ENCODE data around the gene BMPER.

Gene BMPER

DNA sequence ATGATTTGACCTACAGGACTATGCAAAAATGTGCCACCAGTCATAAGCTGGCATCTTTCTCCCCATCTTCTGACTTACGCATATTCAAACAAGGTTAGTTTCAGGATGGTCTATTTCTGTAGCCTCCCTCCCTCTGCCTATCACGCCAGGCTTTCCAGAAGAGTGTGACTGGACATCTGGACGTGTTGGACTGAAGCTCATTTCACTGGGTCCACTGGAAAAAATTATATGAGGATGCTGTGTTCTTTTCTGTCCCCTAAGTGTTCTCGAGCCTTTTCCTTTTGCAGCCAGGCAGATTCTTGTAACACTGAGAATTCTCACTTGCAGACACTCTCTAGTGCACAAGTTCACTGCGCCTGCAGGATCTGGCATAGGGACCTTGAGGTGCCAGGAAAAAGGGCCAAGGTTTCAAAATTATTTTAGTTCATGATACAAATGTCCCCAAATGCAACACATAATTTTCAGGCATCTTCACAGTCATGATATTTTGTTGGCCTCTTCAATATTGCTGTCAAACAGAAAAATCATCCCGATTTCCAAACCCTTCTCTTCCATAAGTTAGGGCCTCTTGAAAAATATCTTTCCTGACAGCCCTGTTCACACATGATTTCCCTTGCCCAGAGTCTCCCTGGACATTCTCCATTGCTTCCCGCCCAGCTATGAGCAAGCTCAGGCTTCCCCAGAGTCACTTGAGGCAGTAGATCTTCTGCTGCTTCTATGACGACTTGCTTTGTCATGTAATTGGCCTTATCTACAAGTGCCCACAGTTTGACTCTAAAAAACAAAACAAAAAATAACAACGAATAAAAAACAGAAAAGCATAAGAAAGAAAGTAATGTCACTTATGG is 170.4 kb downstream of the BMPER start:
- H3K4me1 ChIP-seq (ENCODE audit: control insufficient read depth, insufficient read depth, low read length, poor library complexity, severe bottlenecking) = no peaks in the 10 kb centered on the region
- no peak overlapping the region for H3K4me3 ChIP-seq (ENCODE audit: extremely low read depth, insufficient read depth, low read length, poor library complexity, severe bottlenecking)
- H3K36me3 ChIP-seq (ENCODE audit: control insufficient read depth, insufficient read depth, low read length) = peaks cover 59% of the 10 kb centered on the region
- no peaks in the 10 kb centered on the region for H3K9me3 ChIP-seq (ENCODE audit: control insufficient read depth, low read length)
- WGBS, 2 experiments (ENCODE audit: insufficient coverage in 2 of 2) = 94 to 95% methylated on average over 6 of the region's 9 CpGs
- H3K27ac ChIP-seq (ENCODE audit: low read depth, low read length, severe bottlenecking) = no peak overlapping the region

DNA sequence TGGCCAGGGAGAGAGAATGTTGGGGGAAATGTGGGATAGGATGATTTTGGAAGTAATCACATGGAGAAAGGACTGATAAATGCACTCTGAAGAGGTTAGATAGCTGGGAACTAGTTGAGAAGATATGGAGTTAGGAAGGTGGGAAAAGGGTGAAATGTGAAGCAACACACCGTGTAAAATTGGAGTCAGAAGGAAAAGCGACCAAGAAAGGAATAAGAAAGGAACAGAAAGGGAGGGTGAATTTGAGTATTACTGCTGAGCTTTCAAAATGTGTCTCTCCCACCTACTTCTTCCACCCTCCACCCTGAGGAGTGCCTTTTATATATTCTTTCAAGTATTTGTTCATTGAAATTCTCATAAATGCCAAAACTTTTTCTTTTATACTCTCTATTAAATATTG is 171.8 kb downstream of the BMPER start:
- H3K9me3 ChIP-seq (ENCODE audit: control insufficient read depth, low read length) = no peaks in the 10 kb centered on the region
- WGBS, 2 experiments (ENCODE audit: insufficient coverage in 2 of 2) = 85% methylated on average over 2 of the region's 2 CpGs; no CpG with 5 or more reads in 1 of the 2 experiments

DNA sequence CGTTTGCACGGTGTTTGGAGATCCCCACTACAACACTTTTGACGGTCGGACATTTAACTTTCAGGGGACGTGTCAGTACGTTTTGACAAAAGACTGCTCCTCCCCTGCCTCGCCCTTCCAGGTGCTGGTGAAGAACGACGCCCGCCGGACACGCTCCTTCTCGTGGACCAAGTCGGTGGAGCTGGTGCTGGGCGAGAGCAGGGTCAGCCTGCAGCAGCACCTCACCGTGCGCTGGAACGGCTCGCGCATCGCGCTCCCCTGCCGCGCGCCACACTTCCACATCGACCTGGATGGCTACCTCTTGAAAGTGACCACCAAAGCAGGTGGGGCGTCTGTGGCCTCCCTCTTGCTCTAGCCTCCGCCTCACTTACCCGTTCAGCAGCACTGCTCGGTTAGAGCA is 173.5 kb downstream of the BMPER start:
- Histone ChIP-seq H3K27ac (ENCODE audit: low read depth, low read length, severe bottlenecking) (no peak overlapping the region), H3K4me3 (ENCODE audit: extremely low read depth, insufficient read depth, low read length, poor library complexity, severe bottlenecking) (no peak overlapping the region), H3K9me3 (ENCODE audit: control insufficient read depth, low read length) (no peaks in the 10 kb centered on the region), H3K36me3 (ENCODE audit: control insufficient read depth, insufficient read depth, low read length) (peaks cover 72% of the 10 kb centered on the region), H3K4me1 (ENCODE audit: control insufficient read depth, insufficient read depth, low read length, poor library complexity, severe bottlenecking) (no peaks in the 10 kb centered on the region)
- WGBS, 2 experiments (ENCODE audit: insufficient coverage in 2 of 2) = 97% methylated on average over 29 to 30 of the region's 30 CpGs

More for the DNA sequence above, 171.8 kb downstream of the BMPER start:
- Histone ChIP-seq H3K4me3 (ENCODE audit: extremely low read depth, insufficient read depth, low read length, poor library complexity, severe bottlenecking) (no peak overlapping the region), H3K36me3 (ENCODE audit: control insufficient read depth, insufficient read depth, low read length) (peaks cover 61% of the 10 kb centered on the region), H3K27ac (ENCODE audit: low read depth, low read length, severe bottlenecking) (no peak overlapping the region), H3K4me1 (ENCODE audit: control insufficient read depth, insufficient read depth, low read length, poor library complexity, severe bottlenecking) (no peaks in the 10 kb centered on the region)

DNA sequence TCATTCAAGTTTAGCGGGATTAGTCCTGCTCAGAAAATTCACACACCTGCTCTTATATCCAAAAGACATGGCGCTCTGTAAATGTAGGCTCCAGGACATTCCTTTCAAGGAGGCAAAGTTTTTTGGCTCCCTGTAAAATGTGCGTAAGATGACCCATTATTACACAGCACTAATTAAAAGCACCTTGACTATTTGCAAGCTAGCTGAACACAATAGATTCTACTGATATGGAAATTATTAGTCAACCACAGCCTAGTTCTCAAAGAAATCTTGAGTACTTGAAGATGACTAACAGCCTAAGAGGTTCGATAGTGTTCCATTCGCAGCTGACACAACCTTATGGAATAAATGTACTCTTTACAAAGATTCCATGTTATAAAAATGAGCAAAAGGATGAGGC is 175.2 kb downstream of the BMPER start:
- WGBS, 2 experiments (ENCODE audit: insufficient coverage in 2 of 2) = 100% methylated on average over 2 to 3 of the region's 5 CpGs
- Histone ChIP-seq H3K4me3 (ENCODE audit: extremely low read depth, insufficient read depth, low read length, poor library complexity, severe bottlenecking) (no peak overlapping the region), H3K4me1 (ENCODE audit: control insufficient read depth, insufficient read depth, low read length, poor library complexity, severe bottlenecking) (no peaks in the 10 kb centered on the region), H3K36me3 (ENCODE audit: control insufficient read depth, insufficient read depth, low read length) (peaks cover 76% of the 10 kb centered on the region), H3K9me3 (ENCODE audit: control insufficient read depth, low read length) (no peaks in the 10 kb centered on the region), H3K27ac (ENCODE audit: low read depth, low read length, severe bottlenecking) (no peak overlapping the region)

DNA sequence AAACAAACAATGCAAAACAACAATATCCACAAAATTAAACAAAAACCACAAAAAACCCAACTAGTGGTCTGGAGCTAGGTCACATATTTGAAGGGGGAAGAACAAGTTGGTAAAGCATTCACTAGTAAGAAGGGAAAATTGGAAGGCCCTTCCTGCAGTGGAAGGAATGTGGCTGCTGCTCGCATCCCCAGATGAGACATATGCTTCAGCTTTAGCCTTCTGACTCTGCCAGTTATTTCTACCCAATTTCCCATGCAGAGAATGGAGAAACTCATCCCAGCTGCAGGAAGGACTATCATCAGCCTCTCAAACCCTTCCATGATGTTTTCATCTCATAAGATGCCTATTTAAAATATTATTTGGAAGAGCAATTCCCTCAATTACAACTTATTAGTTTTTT is 176.6 kb downstream of the BMPER start:
- H3K4me3 ChIP-seq (ENCODE audit: extremely low read depth, insufficient read depth, low read length, poor library complexity, severe bottlenecking) = no peak overlapping the region
- H3K27ac ChIP-seq (ENCODE audit: low read depth, low read length, severe bottlenecking) = no peak overlapping the region
- no CpG with 5 or more reads among the region's 1 CpG for WGBS, 2 experiments (ENCODE audit: insufficient coverage in 2 of 2)
- H3K9me3 ChIP-seq (ENCODE audit: control insufficient read depth, low read length) = no peaks in the 10 kb centered on the region
- H3K36me3 ChIP-seq (ENCODE audit: control insufficient read depth, insufficient read depth, low read length) = peaks cover 80% of the 10 kb centered on the region
- no peaks in the 10 kb centered on the region for H3K4me1 ChIP-seq (ENCODE audit: control insufficient read depth, insufficient read depth, low read length, poor library complexity, severe bottlenecking)

DNA sequence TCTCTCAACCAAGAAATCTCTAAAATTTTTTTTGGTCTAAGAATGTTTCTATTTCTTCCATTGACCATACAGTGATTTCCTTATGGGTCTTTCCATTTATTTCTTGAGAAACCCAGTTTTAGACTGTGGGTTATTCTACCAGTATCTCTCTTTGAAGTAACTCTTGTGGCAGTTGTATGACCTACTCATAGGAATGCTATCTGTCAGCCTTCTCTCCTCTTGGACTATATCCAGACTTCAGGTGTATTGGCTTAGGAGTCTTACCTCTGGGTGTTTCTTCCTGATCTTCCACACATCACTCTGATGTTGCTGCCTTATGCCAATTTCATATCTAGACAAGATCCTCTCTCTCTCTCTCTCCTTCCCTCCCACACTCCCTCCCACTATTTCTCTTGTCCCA is 178.1 kb downstream of the BMPER start:
- H3K27ac ChIP-seq (ENCODE audit: low read depth, low read length, severe bottlenecking) = no peak overlapping the region
- no peak overlapping the region for H3K4me3 ChIP-seq (ENCODE audit: extremely low read depth, insufficient read depth, low read length, poor library complexity, severe bottlenecking)
- no peaks in the 10 kb centered on the region for H3K9me3 ChIP-seq (ENCODE audit: control insufficient read depth, low read length)
- H3K4me1 ChIP-seq (ENCODE audit: control insufficient read depth, insufficient read depth, low read length, poor library complexity, severe bottlenecking) = no peaks in the 10 kb centered on the region
- H3K36me3 ChIP-seq (ENCODE audit: control insufficient read depth, insufficient read depth, low read length) = peaks cover 80% of the 10 kb centered on the region

DNA sequence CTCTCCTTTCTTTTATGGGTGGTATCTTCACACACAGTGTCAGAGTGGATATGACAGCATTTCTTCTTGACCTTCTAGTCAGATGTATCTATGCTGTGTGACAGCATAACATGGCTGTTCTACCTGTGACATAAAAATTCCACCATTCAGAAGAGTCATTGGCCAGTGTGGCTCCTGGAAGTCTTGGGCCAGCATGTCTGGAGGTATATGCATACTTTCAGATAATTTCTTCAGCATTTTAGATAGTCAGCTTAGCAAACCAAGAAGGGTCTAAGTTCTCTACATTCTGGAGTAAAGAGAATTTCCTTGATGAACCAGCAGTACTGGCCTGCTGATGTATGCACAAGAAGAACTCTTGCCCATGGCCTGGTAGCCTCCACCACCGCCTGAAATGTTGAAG is 179.3 kb downstream of the BMPER start:
- no peak overlapping the region for H3K27ac ChIP-seq (ENCODE audit: low read depth, low read length, severe bottlenecking)
- no peaks in the 10 kb centered on the region for H3K9me3 ChIP-seq (ENCODE audit: control insufficient read depth, low read length)
- H3K4me3 ChIP-seq (ENCODE audit: extremely low read depth, insufficient read depth, low read length, poor library complexity, severe bottlenecking) = no peak overlapping the region
- peaks cover 78% of the 10 kb centered on the region for H3K36me3 ChIP-seq (ENCODE audit: control insufficient read depth, insufficient read depth, low read length)
- H3K4me1 ChIP-seq (ENCODE audit: control insufficient read depth, insufficient read depth, low read length, poor library complexity, severe bottlenecking) = no peaks in the 10 kb centered on the region
- WGBS, 2 experiments (ENCODE audit: insufficient coverage in 2 of 2) = no CpG with 5 or more reads among the region's 1 CpG

DNA sequence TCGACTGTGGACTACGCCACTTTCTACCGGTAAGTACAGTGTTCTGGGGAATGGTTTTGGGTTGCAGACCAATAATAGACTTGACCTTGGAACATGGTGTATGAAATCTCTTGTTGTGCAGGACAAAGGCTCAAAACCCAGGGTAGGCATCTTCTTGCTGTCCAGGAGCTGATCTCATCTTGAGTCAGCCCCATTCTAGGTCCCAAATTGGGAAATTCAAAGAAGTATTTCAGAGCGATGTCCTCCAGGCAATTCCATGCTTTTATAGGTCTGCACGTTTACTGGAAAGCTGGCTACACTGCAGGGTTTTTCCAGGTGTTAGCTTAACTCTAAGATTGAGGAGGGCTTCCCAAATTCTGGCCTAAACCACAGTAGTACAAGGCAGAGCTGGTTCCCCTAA is 180.7 kb downstream of the BMPER start:
- 91 to 100% methylated on average over 4 to 5 of the region's 5 CpGs for WGBS, 2 experiments (ENCODE audit: insufficient coverage in 2 of 2)
- no peak overlapping the region for H3K4me3 ChIP-seq (ENCODE audit: extremely low read depth, insufficient read depth, low read length, poor library complexity, severe bottlenecking)
- no peaks in the 10 kb centered on the region for H3K9me3 ChIP-seq (ENCODE audit: control insufficient read depth, low read length)
- peaks cover 76% of the 10 kb centered on the region for H3K36me3 ChIP-seq (ENCODE audit: control insufficient read depth, insufficient read depth, low read length)
- H3K27ac ChIP-seq (ENCODE audit: low read depth, low read length, severe bottlenecking) = no peak overlapping the region
- no peaks in the 10 kb centered on the region for H3K4me1 ChIP-seq (ENCODE audit: control insufficient read depth, insufficient read depth, low read length, poor library complexity, severe bottlenecking)

DNA sequence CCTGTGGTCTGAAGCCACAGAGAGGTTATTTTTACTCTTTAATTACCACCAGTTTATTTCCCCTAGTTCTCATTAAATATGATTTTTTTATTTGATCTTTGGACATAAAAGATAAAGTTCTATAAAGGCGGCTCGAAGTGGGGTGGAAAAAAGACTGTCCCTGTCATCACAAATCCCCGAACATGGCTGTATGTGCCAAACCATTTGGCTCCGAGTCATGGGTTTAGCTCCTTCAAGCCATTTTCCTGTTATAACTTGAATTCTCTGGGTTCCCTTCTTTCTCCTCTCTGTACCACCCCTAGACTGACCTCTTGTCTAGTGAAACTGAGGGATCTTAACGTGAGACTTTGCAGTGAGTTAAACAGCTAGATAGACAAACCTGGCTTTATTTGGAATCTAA is 181.6 kb downstream of the BMPER start:
- peaks cover 74% of the 10 kb centered on the region for H3K36me3 ChIP-seq (ENCODE audit: control insufficient read depth, insufficient read depth, low read length)
- no peak overlapping the region for H3K4me3 ChIP-seq (ENCODE audit: extremely low read depth, insufficient read depth, low read length, poor library complexity, severe bottlenecking)
- H3K9me3 ChIP-seq (ENCODE audit: control insufficient read depth, low read length) = no peaks in the 10 kb centered on the region
- no peak overlapping the region for H3K27ac ChIP-seq (ENCODE audit: low read depth, low read length, severe bottlenecking)
- H3K4me1 ChIP-seq (ENCODE audit: control insufficient read depth, insufficient read depth, low read length, poor library complexity, severe bottlenecking) = no peaks in the 10 kb centered on the region
- WGBS, 2 experiments (ENCODE audit: insufficient coverage in 2 of 2) = 100% methylated on average over 4 of the region's 5 CpGs; no CpG with 5 or more reads in 1 of the 2 experiments

DNA sequence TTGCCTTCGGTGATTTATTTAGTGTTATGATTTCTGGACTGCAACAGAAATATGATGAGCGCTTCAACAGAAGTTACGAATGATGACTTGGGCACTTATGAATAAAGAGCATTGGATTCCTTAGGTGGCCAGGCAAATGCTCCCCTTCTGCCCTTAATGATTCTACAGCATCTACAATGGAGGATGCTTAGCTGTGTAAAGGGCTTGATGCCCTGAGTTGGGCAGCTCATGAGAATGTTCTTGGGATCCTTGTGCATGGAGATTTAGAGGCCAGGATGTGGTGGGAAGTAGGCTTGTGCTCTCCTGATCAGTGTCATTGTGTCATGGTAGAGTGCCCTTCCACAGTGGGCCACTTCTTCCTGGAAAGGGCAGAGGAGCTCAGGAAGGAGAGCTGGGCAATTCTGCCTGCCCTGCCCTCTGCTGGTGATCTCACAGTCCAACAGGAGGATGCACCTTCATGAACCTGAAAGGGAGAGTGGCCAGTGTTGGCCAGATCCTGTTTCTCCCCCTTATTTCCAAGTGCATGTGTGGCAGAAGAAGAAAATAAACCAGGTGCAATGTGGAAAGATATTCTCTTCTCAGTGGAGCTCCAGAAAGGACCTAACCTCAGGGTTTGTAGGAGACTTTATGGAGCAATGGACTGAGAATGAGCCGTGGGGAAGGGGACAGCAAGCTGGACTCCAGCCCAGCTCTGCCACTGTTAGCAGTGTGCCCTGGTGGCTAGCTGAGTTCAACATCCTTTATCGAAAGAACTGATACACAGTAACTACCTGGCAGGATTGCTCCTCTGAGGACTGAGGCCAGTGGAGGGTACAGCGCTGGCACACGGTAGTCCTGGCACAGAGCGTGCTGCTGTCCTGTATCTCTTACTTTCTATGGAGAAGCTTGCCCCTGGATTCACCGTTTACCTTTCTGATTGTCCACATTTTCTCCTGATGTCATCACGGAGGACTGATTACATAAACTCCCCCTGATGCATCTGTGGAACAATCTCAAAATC is 182.9 kb downstream of the BMPER start:
- no peak overlapping the region for H3K27ac ChIP-seq (ENCODE audit: low read depth, low read length, severe bottlenecking)
- H3K4me1 ChIP-seq (ENCODE audit: control insufficient read depth, insufficient read depth, low read length, poor library complexity, severe bottlenecking) = no peaks in the 10 kb centered on the region
- H3K36me3 ChIP-seq (ENCODE audit: control insufficient read depth, insufficient read depth, low read length) = peaks cover 74% of the 10 kb centered on the region
- 95 to 97% methylated on average over 9 of the region's 10 CpGs for WGBS, 2 experiments (ENCODE audit: insufficient coverage in 2 of 2)
- no peak overlapping the region for H3K4me3 ChIP-seq (ENCODE audit: extremely low read depth, insufficient read depth, low read length, poor library complexity, severe bottlenecking)
- H3K9me3 ChIP-seq (ENCODE audit: control insufficient read depth, low read length) = peaks cover 4% of the 10 kb centered on the region
